Ishikawa (cell line): ENCODE data around the gene PARD3.

Experiments
- CEBPB ChIP-seq: IDR thresholded peaks from 2 replicates; pipeline ENCODE4 v1.6.1; 2012
- CREB1 ChIP-seq: IDR thresholded peaks from 2 replicates; pipeline ENCODE4 v1.6.1; 2012; ENCODE audit warnings: low read depth
- EGR1 ChIP-seq: IDR thresholded peaks from 2 replicates; pipeline ENCODE4 v1.6.1; 2012
- EP300 ChIP-seq: IDR thresholded peaks from 2 replicates; pipeline ENCODE4 v1.6.1; 2012; ENCODE audit warnings: borderline replicate concordance
- FOXM1 ChIP-seq: IDR thresholded peaks from 2 replicates; pipeline ENCODE4 v1.6.1; 2012; ENCODE audit warnings: low read depth, borderline replicate concordance
- MAX ChIP-seq: IDR thresholded peaks from 2 replicates; pipeline ENCODE4 v1.6.1; 2012
- NFIC ChIP-seq: IDR thresholded peaks from 2 replicates; pipeline ENCODE4 v1.6.1; 2012
- RAD21 ChIP-seq: IDR thresholded peaks from 2 replicates; pipeline ENCODE4 v1.6.1; 2012; ENCODE audit warnings: low read depth
- REST ChIP-seq: IDR thresholded peaks from 2 replicates; pipeline ENCODE4 v1.6.1; 2012; ENCODE audit warnings: low read depth, mild to moderate bottlenecking
- TAF1 ChIP-seq: IDR thresholded peaks from 2 replicates; pipeline ENCODE4 v1.6.1; 2012; ENCODE audit warnings: low read depth, mild to moderate bottlenecking
- TCF12 ChIP-seq: IDR thresholded peaks from 2 replicates; pipeline ENCODE4 v1.6.1; 2012; ENCODE audit warnings: low read depth
- TEAD4 ChIP-seq: IDR thresholded peaks from 2 replicates; pipeline ENCODE4 v1.6.1; 2012
- USF1 ChIP-seq: IDR thresholded peaks from 2 replicates; pipeline ENCODE4 v1.6.1; 2012
- YY1 ChIP-seq: IDR thresholded peaks from 2 replicates; pipeline ENCODE4 v1.6.1; 2012; ENCODE audit warnings: low read depth
- ZBTB7A ChIP-seq: IDR thresholded peaks from 2 replicates; pipeline ENCODE4 v1.6.1; 2012; ENCODE audit warnings: low read depth

Gene PARD3

GRCh38 chr10:34537629-34538231, 277.4 kb downstream of the PARD3 start:
- TF ChIP-seq MAX (no peak), YY1 (no peak), RAD21 (no peak), FOXM1 (no peak), TEAD4 (no peak), CREB1 (no peak), EP300 (no peak), TCF12 (no peak), TAF1 (no peak), REST (no peak), ZBTB7A (no peak), EGR1 (no peak), CEBPB (no peak), NFIC (no peak), USF1 (no peak)

GRCh38 chr10:34535872-34536271, 279.2 kb downstream of the PARD3 start:
- TF ChIP-seq TAF1 (no peak), RAD21 (no peak), TCF12 (no peak), TEAD4 (no peak), YY1 (no peak), CREB1 (no peak), EGR1 (no peak)

- TF ChIP-seq TCF12 (no peak), RAD21 (no peak), CREB1 (no peak), ZBTB7A (no peak), MAX (no peak), CEBPB (no peak; the same call in 1 of the 2 replicates), TAF1 (no peak), YY1 (no peak), NFIC (no peak), EP300 (no peak), REST (no peak), USF1 (no peak), FOXM1 (no peak), TEAD4 (no peak)
These were observed 284.3 kb downstream of the PARD3 start for GRCh38 chr10:34530778-34531177.

GRCh38 chr10:34528320-34528719, 286.8 kb downstream of the PARD3 start:
- TF ChIP-seq TEAD4, result peak; percentile 98
- TF ChIP-seq EGR1, result no peak
- no peak for TF ChIP-seq YY1
- TF ChIP-seq RAD21, result peak; percentile 20; the same call in 1 of the 2 replicates
- peak; percentile 42; the same call in 1 of the 2 replicates for TF ChIP-seq NFIC
- TF ChIP-seq ZBTB7A, result no peak
- peak; percentile 71 for TF ChIP-seq EP300
- TF ChIP-seq TCF12, result peak; percentile 88
- no peak for TF ChIP-seq CEBPB
- no peak for TF ChIP-seq USF1
- no peak for TF ChIP-seq CREB1
- TF ChIP-seq REST, result no peak
- no peak for TF ChIP-seq TAF1
- peak; percentile 39; the same call in 1 of the 2 replicates for TF ChIP-seq MAX
- TF ChIP-seq FOXM1, result peak; percentile 46; the same call in 1 of the 2 replicates
